SK-N-SH (cell line): ENCODE results near the gene NDUFAF8. TPM values are rescaled to one million over a fixed set of nuclear protein-coding genes. Genes with fewer than 3 reads are reported as not detected.

Experiments
- CTCF ChIA-PET: fragments of 300-600, 350-600 bp; formaldehyde crosslinking; extraction: SDS; loops from one replicate; lab custom pipeline; 2021; lab: Yijun Ruan, JAX
- POLR2A ChIA-PET: fragments of 350-600 bp; sonication (Branson Sonifier 250); formaldehyde crosslinking; extraction: SDS; loops from one replicate; lab custom pipeline; 2020; ENCODE audit warnings: antibody characterized with exemption, inconsistent platforms; lab: Yijun Ruan, JAX
- DNase-seq: peaks from one replicate; pipeline ENCODE4 v3.0.0; 2012
- H2AFZ ChIP-seq: fragments of 200-600 bp; sonication (generic); 2 replicates; pipeline ENCODE4 v1.8.1; 2016; ENCODE audit warnings: antibody characterized with exemption, mild to moderate bottlenecking, low read depth
- H3F3A ChIP-seq: fragments of 200-600 bp; sonication (generic); replicated peaks from 2 replicates; pipeline ENCODE3; 2016; ENCODE audit warnings: antibody characterized with exemption, mild to moderate bottlenecking; ENCODE audit not compliant: insufficient read depth
- H3K27ac ChIP-seq, 2 experiments: fragments of 200-500 bp in 1 of 2; fragments of 200-600 bp in 1 of 2; sonication (Bioruptor generic) in 1 of 2; sonication (generic), shearing (Covaris generic) in 1 of 2; 2 replicates each; pipeline versions ENCODE4 v1.5.1 to v1.6.1; 2014 to 2016; ENCODE audit warnings: low read depth in 2 of 2, inconsistent platforms in 1 of 2, low read length in 1 of 2, mild to moderate bottlenecking in 1 of 2, mixed read lengths in 1 of 2
- H3K27me3 ChIP-seq: fragments of 200-600 bp; sonication (generic), shearing (Covaris generic); 2 replicates; pipeline ENCODE4 v1.6.1; 2016; ENCODE audit warnings: mixed run types; ENCODE audit not compliant: insufficient read depth
- H3K36me3 ChIP-seq, 2 experiments: fragments of 200-500 bp in 1 of 2; fragments of 200-600 bp in 1 of 2; sonication (Bioruptor generic) in 1 of 2; sonication (generic) in 1 of 2; replicated peaks in 1 of 2; 2 replicates each; pipeline versions ENCODE3 to v1.5.1; 2014 to 2016; ENCODE audit warnings: low read length in 1 of 2, mild to moderate bottlenecking in 1 of 2; ENCODE audit not compliant: insufficient read depth in 2 of 2, control insufficient read depth in 1 of 2
- H3K4me1 ChIP-seq, 2 experiments: fragments of 200-500 bp in 1 of 2; fragments of 200-600 bp in 1 of 2; sonication (Bioruptor generic) in 1 of 2; sonication (generic), shearing (Covaris generic) in 1 of 2; 2 replicates each; pipeline versions ENCODE4 v1.5.1 to v1.6.1; 2014 to 2016; ENCODE audit warnings: low read depth in 1 of 2, low read length in 1 of 2, mixed run types in 1 of 2; ENCODE audit not compliant: insufficient read depth in 2 of 2, control insufficient read depth in 1 of 2
- H3K4me2 ChIP-seq: fragments of 200-600 bp; sonication (generic), shearing (Covaris generic); 2 replicates; pipeline ENCODE4 v1.6.1; 2017; ENCODE audit warnings: mixed run types
- H3K4me3 ChIP-seq, 2 experiments: fragments of 200-500 bp in 1 of 2; fragments of 200-600 bp in 1 of 2; sonication (Bioruptor generic) in 1 of 2; sonication (generic), shearing (Covaris generic) in 1 of 2; 2 replicates each; pipeline versions ENCODE4 v1.5.1 to v1.8.1; 2014 to 2016; ENCODE audit warnings: low read depth in 2 of 2, inconsistent platforms in 1 of 2, low read length in 1 of 2, mild to moderate bottlenecking in 1 of 2, mixed read lengths in 1 of 2, moderate library complexity in 1 of 2
- H3K79me2 ChIP-seq: fragments of 200-600 bp; sonication (generic); 2 replicates; pipeline ENCODE4 v1.8.1; 2017; ENCODE audit warnings: mild to moderate bottlenecking; ENCODE audit not compliant: insufficient read depth
- H3K9ac ChIP-seq: fragments of 200-600 bp; sonication (generic); 2 replicates; pipeline ENCODE4 v1.6.1; 2017; ENCODE audit warnings: mixed run types
- H3K9me2 ChIP-seq: fragments of 200-600 bp; sonication (generic); 2 replicates; pipeline ENCODE4 v1.6.1; 2017; ENCODE audit warnings: mixed run types
- H3K9me3 ChIP-seq: fragments of 200-600 bp; sonication (generic); 2 replicates; pipeline ENCODE4 v1.6.1; 2017; ENCODE audit warnings: mixed run types, mild to moderate bottlenecking, moderate library complexity
- H4K20me1 ChIP-seq: fragments of 200-600 bp; sonication (generic); 2 replicates; pipeline ENCODE4 v1.6.1; 2017; ENCODE audit warnings: mild to moderate bottlenecking, mixed run types; ENCODE audit not compliant: insufficient read depth
- NFIC ChIP-seq: IDR thresholded peaks from 2 replicates; pipeline ENCODE4 v1.4.0; 2012; ENCODE audit warnings: borderline replicate concordance
- NRF1 ChIP-seq: IDR thresholded peaks from 2 replicates; pipeline ENCODE4 v1.6.1; 2012; ENCODE audit warnings: low read depth, mild to moderate bottlenecking, low read length
- POLR2AphosphoS5 ChIP-seq: IDR thresholded peaks from 2 replicates; pipeline ENCODE4 v1.6.1; 2012; ENCODE audit warnings: low read depth, low read length
- SIN3A ChIP-seq: IDR thresholded peaks from 2 replicates; pipeline ENCODE4 v1.6.1; 2012; ENCODE audit warnings: low read depth, mild to moderate bottlenecking, low read length, moderate library complexity, borderline replicate concordance
- TAF1 ChIP-seq: IDR thresholded peaks from 2 replicates; pipeline ENCODE4 v1.6.1; 2012; ENCODE audit warnings: low read depth, mild to moderate bottlenecking, low read length, moderate library complexity, borderline replicate concordance
- WGBS: methylation state at CpG from one replicate; pipeline ENCODE4 v1.1.6; 2017; ENCODE audit warnings: low lambda C conversion rate; 5-methylcytosine and 5-hydroxymethylcytosine counted together
- polyA plus RNA-seq, 3 experiments: library from polyadenylated mRNA; depleted of rRNA; stranded (reverse); fragments of >200 nt; gene quantifications; 2 replicates each; pipeline ENCODE4 v1.2.3, GENCODE V29; 2012
- TF ChIP-seq, protein P1 (sequence below): fragments of 200-600 bp; sonication (generic); IDR thresholded peaks from 2 replicates; pipeline ENCODE4 v1.6.1; 2017; ENCODE audit warnings: antibody characterized with exemption, mild to moderate bottlenecking, moderate library complexity

The NDUFAF8 gene
- polyA plus RNA-seq, 1 of the 3 experiments (the other 2 are of a cell fraction) = 229 TPM

DNA sequence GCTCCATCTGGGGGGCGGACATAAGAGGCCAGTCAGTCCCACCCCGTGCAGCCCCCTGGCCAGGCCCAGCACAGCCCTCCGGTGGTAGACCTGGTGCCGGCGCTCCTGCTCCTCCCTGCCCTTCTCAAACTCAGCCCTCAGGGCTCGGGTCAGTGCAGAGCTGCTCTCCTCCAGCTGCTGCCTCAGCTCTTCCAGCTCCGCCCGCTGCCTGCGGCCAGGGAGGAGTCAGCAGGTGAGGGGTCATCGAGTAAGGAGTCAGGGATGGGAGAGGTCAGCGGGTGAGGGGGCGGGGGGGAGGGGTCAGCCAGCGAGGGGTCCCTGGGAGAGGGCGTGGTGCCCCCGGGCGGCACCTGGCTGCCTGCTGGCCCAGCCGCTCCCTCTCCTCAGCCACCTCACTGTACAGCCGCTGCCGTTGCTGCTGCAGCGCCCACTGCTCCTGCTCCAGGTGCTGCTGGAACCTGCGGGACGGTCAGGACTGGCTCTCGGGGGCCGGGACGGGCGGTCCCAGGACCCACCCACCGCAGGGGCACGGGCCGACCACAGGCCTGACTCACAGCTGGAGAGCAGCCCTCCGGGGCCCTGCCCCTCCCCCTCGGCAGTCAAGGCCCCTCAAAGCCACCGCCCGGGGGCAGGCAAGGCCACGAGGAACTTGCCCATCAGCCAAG is 46.6 kb upstream of the NDUFAF8 start:
- 86% methylated on average over 16 of the region's 34 CpGs for WGBS
- Histone ChIP-seq H3K79me2 (no peaks in the 10 kb centered on the region), H3K4me1 (no peaks in the 10 kb centered on the region; a peak in 1 of 4 replicates), H3K4me3 (no peak overlapping the region), H4K20me1 (no peaks in the 10 kb centered on the region), H3K9me2 (no peaks in the 10 kb centered on the region), H3K36me3 (peaks cover 0 to 35% of the 10 kb centered on the region in 2 experiments), H3F3A (no peaks in the 10 kb centered on the region), H3K9ac (no peak overlapping the region)
- POLR2A ChIA-PET = no interaction called here
- TF ChIP-seq NRF1 (no peak), SIN3A (no peak), TAF1 (no peak)
- TF ChIP-seq, all 33 proteins: peak for 0
- no peaks in the 10 kb centered on the region for H3K27me3 ChIP-seq
- H3K27ac ChIP-seq = no peak overlapping the region
- CTCF ChIA-PET = interaction anchor here (1.0 to 2.2 kb wide), 3 partner anchors 9 to 90 kb away, joined by 3 to 11 read pairs (median 3); no protein-coding TSS in a partner anchor
- no peaks in the 10 kb centered on the region for H3K9me3 ChIP-seq
- DNase-seq = no peak
- no peak overlapping the region for H3K4me2 ChIP-seq
- H2AFZ ChIP-seq = no peak overlapping the region

DNA sequence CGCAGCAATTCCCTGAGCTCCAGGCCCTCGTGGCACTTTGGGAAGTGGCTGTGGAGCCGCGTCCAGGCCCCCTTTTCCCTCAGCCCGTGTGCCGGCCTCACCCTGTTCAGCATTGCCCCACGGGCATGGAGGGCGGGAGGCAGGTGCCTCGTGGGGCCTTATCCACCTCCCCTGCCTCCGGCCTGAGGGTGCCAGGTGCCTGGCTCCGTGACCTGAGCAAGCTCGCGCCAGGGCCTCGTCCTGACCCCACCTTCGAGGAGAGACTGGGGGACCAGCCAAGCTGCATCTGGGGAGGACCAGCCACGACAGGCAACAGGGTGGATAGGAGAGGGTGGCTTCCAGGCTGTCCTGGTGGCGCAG is 46.1 kb upstream of the NDUFAF8 start:
- H4K20me1 ChIP-seq = no peaks in the 10 kb centered on the region
- no peak overlapping the region for H3K9ac ChIP-seq
- no peaks in the 10 kb centered on the region for H3K9me2 ChIP-seq
- H2AFZ ChIP-seq = no peak overlapping the region
- H3F3A ChIP-seq = no peaks in the 10 kb centered on the region
- no peak overlapping the region for H3K4me2 ChIP-seq
- H3K36me3 ChIP-seq = peaks cover 0 to 39% of the 10 kb centered on the region in 2 experiments
- H3K27me3 ChIP-seq = no peaks in the 10 kb centered on the region
- H3K4me3 ChIP-seq = no peak overlapping the region
- CTCF ChIA-PET = interaction anchor here (1.0 to 2.2 kb wide), 3 partner anchors 8 to 91 kb away, joined by 3 to 11 read pairs (median 3); no protein-coding TSS in a partner anchor
- no peaks in the 10 kb centered on the region for H3K9me3 ChIP-seq
- no peak overlapping the region for H3K27ac ChIP-seq
- no peaks in the 10 kb centered on the region; a peak in 1 of 4 replicates for H3K4me1 ChIP-seq
- POLR2A ChIA-PET = no interaction called here
- DNase-seq = no peak
- WGBS = 87% methylated on average over 11 of the region's 17 CpGs
- H3K79me2 ChIP-seq = no peaks in the 10 kb centered on the region
- TF ChIP-seq, protein P1, sequence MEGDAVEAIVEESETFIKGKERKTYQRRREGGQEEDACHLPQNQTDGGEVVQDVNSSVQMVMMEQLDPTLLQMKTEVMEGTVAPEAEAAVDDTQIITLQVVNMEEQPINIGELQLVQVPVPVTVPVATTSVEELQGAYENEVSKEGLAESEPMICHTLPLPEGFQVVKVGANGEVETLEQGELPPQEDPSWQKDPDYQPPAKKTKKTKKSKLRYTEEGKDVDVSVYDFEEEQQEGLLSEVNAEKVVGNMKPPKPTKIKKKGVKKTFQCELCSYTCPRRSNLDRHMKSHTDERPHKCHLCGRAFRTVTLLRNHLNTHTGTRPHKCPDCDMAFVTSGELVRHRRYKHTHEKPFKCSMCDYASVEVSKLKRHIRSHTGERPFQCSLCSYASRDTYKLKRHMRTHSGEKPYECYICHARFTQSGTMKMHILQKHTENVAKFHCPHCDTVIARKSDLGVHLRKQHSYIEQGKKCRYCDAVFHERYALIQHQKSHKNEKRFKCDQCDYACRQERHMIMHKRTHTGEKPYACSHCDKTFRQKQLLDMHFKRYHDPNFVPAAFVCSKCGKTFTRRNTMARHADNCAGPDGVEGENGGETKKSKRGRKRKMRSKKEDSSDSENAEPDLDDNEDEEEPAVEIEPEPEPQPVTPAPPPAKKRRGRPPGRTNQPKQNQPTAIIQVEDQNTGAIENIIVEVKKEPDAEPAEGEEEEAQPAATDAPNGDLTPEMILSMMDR = no peak
- no peak for TF ChIP-seq POLR2AphosphoS5

DNA sequence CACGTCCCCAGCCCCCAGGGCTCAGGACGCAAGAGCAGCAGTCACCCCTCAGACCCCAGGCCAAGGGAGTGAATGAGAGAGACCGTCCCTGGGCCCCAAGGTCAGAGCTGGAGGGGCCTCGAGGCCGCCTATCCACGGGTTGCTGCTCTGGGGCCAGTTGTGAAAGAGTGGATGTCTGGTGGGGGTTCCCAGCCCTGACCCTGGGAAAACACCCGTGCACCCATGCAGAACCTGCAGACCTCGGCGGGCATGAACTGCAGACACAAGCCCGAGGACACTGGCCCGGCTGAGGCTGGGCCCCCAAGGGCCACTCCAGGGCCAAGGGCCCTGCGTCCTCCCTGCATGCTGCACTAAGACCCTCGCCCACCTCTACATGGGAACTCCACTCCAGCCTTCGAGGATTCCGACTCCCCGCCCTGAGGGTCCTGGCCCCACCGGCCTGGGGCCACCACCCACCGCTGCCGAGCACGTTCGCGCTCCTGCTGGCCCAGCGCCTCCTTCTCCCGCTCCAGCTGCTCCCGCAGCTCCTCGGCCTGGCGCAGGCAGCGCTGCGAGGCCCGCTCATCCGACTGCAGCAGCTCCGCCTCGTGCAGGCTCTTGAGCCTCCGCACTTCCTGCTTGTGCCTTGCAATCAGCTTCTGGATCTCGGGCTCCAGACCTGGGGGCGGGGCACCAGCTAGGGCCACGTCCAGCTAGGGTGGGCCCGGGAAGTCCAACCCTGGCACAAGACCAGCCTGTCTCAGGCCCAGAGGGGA is 45.5 kb upstream of the NDUFAF8 start:
- Histone ChIP-seq H3K36me3 (peaks cover 0 to 45% of the 10 kb centered on the region in 2 experiments), H3K9me3 (no peaks in the 10 kb centered on the region), H3K27me3 (no peaks in the 10 kb centered on the region), H3K4me3 (no peak overlapping the region), H3K79me2 (no peaks in the 10 kb centered on the region), H3K27ac (no peak overlapping the region), H3K9ac (no peak overlapping the region), H4K20me1 (no peaks in the 10 kb centered on the region), H3F3A (no peaks in the 10 kb centered on the region), H3K4me2 (no peak overlapping the region), H2AFZ (no peak overlapping the region), H3K4me1 (no peaks in the 10 kb centered on the region; a peak in 1 of 4 replicates), H3K9me2 (no peaks in the 10 kb centered on the region)
- ChIA-PET CTCF (interaction anchor here (1.0 to 2.2 kb wide), 3 partner anchors 8 to 91 kb away, joined by 3 to 11 read pairs (median 3); no protein-coding TSS in a partner anchor), POLR2A (no interaction called here)
- no peak for TF ChIP-seq NFIC
- DNase-seq = no peak
- 96% methylated on average over 24 of the region's 38 CpGs for WGBS
